Epithelial cell of esophagus (primary cell): ENCODE data around the gene CSMD2.

Source experiments
- DNase-seq: peaks from one replicate; pipeline ENCODE4 v3.0.0; 2010; ENCODE audit warnings: low read depth
- H3K4me3 ChIP-seq: 2 replicates; pipeline ENCODE4 v1.5.1; 2011; ENCODE audit warnings: mild to moderate bottlenecking, low read length, control low read depth
- TF ChIP-seq, protein P1 (sequence below): IDR thresholded peaks from 2 replicates; pipeline ENCODE4 v1.5.1; 2011; ENCODE audit warnings: low read depth, mild to moderate bottlenecking, low read length, control low read depth, inconsistent platforms; ENCODE audit not compliant: insufficient read depth; ENCODE audit errors: missing control alignments

The CSMD2 gene

DNA sequence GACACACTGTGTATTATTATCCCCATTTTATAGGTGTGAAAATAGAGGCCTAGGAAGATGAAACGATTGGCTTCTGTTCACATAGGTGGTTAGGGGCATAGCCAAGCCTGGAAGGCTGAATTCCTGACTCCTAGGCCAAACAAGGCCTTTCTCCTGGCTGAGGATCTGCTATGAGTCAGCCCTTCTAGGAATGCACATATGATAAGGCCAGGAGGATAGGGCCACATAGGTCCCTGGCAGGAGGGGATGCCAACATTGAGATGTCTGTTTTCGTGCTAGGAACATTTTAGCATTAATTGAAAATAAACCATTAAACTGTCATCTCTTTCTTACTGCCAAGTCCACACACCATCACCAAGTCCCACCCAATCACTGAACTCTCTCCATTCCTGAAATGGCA, 9.2 kb downstream of the CSMD2 start:
- no peak overlapping the region for H3K4me3 ChIP-seq
- no peak for DNase-seq

DNA sequence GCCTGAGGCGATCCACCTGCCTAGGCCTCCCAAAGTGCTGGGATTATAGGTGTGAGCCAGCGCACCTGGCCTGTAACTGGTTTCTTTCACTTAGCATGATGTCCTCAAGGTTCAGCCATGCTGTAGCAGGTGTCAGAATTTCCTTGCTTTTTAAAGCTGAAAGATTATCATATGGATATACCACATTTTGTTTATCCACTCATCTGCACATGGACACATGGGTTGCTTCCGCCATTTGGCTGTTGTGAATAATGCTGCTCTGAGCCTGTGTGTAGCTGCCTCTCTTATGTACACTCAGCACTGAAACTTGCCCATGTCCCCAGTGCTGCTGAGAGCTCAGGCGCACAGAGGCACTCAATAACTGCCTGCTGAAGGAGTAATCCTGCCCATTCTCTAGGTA, 11.8 kb downstream of the CSMD2 start:
- TF ChIP-seq, protein P1, sequence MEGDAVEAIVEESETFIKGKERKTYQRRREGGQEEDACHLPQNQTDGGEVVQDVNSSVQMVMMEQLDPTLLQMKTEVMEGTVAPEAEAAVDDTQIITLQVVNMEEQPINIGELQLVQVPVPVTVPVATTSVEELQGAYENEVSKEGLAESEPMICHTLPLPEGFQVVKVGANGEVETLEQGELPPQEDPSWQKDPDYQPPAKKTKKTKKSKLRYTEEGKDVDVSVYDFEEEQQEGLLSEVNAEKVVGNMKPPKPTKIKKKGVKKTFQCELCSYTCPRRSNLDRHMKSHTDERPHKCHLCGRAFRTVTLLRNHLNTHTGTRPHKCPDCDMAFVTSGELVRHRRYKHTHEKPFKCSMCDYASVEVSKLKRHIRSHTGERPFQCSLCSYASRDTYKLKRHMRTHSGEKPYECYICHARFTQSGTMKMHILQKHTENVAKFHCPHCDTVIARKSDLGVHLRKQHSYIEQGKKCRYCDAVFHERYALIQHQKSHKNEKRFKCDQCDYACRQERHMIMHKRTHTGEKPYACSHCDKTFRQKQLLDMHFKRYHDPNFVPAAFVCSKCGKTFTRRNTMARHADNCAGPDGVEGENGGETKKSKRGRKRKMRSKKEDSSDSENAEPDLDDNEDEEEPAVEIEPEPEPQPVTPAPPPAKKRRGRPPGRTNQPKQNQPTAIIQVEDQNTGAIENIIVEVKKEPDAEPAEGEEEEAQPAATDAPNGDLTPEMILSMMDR, result no peak
- DNase-seq, result no peak
- no peak overlapping the region for H3K4me3 ChIP-seq

More for the DNA sequence above, 9.2 kb downstream of the CSMD2 start:
- TF ChIP-seq, protein P1, result no peak

DNA sequence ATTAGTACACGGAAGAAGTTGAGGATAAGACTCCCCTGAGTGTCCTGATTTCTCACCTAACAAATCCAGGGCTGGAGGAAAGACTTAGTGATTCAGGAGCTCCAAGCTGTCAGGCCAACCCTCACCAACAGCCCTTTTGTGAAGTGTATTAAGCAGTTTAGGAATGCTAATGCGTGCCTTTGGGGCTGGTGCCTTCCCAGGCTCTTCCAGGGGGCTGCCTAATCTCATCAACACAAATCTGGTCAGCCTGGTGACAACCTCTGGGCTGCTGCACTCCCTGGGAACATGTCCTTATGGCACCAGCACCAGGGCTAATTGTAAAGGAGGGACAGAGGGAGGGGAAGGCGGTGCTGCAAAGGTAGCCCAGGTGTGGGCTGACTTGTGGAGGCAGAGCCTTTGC, 15.5 kb downstream of the CSMD2 start:
- no peak for DNase-seq
- TF ChIP-seq, protein P1, result no peak
- no peak overlapping the region for H3K4me3 ChIP-seq

DNA sequence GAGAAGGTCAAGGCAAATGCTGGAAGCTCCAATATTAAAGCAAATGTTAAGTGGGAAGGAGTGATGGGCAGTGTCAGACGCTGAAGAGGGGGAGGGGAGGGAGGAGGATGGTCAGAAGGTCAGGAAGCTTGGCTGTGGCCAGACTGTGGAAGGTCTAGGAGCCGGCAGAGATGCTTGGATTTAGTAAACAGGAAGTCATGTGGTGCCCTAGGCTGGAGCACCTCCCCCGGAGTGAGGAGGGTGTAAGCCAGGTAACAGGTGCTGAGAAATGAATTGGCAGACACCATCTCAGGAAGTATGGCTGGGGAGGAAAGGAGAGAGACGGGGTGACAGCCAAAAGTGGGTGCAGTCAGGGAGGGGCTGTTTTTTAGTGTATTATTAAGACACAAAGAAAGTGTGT, 17.7 kb downstream of the CSMD2 start:
- TF ChIP-seq, protein P1, result no peak
- H3K4me3 ChIP-seq, result no peak overlapping the region
- no peak for DNase-seq

DNA sequence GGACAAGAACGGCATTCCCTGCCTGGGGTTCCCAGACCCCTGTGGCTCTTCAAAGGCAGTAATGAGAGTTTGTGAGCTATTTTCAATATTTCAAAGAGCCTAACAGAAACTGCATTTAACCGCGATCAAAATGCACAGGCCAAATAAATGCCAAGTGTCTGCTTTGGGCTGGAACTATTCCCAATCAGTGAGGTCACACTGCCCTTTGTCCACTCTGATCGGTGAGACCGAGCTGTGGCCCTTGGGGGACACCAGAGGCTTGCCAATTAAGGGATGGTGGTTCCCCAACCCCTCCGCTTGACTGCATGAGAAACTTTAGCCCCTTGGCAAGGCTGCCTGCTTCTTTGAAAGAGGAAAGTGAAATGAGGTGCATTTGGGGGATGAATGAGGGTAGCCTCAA, 20.3 kb downstream of the CSMD2 start:
- TF ChIP-seq, protein P1, result no peak
- H3K4me3 ChIP-seq, result no peak overlapping the region
- no peak for DNase-seq

DNA sequence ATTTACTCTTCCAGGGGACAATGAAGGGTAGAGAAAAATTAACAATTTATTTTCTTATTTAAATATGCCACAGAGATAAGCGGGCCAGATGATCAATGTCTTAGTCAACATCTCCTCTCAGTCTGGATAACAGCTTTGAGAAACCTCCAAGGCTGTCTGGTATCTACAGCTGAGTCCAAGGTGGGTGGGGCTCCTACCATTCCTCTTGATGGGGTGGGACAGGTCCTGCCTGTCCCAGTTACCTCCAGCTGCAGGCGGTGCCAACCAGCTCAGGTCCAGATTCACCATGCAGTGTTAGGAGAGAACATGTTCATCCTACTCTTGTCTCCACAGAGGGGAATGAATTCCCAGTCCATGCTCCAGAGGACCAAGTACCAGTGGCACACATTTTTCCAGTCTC, 21.1 kb downstream of the CSMD2 start:
- DNase-seq, result no peak
- H3K4me3 ChIP-seq, result no peak overlapping the region
- TF ChIP-seq, protein P1, result no peak

DNA sequence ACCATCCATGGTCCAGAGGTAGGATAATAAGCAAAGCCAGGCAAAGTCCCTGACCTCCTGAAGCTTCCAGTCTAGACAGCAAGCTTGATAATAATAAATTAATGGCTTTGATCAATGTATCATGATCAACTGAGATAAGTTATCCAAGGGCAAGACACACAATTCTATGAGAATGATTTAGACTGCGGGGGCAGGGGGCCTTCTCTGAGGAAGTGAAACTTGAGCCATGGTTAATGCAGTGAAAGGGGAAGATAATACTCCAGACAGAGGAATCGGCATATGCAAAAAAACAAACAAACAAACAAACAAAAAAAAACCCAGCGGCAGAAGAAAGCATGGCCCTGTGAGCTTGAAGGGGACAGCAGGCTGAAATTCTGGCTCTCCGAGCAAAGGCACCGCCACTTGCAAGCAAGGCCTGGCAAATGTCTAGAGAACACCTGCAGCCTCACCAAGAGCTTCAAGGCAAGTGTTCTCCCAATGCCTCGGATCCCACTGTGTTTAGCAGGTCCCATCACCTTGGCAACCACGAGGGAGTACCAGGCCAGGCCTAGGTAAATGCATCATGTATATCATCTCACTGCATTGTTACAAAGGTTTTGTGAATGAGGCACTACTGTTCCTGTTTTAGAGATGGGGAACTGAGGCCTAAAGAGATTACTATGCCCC, 24.9 kb downstream of the CSMD2 start:
- TF ChIP-seq, protein P1, result no peak
- no peak for DNase-seq

More for the DNA sequence above, 24.9 kb downstream of the CSMD2 start:
- H3K4me3 ChIP-seq, result no peak overlapping the region
